ENCODE measurements around the gene CHRD.

DNA sequence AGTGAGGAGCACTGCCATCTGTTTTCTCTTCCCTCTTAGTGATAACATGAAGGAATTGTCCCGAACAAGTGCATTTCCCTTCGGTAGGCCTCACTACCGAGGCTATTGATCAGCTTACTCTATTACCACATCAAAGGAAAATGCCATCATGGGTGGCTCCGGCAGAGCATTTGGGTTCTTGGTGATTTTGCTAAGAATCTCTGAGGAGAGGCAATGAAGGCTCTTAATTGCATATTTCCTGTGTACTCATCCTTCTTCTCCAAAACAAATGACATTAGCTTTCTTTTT is 35.3 kb downstream of the CHRD start:
- TF ChIP-seq POLR2AphosphoS5 (IDR thresholded peaks at IDR 0.05; ENCODE audit: low read depth, low read length), result no peak
- TF ChIP-seq POLR2A (IDR thresholded peaks at IDR 0.05; ENCODE audit: low read depth, low read length), result no peak
- TF ChIP-seq TAF1 (IDR thresholded peaks at IDR 0.05; ENCODE audit: low read depth, low read length), result no peak
- TF ChIP-seq SPI1 (IDR thresholded peaks at IDR 0.05; ENCODE audit: low read depth, low read length), result no peak
- TF ChIP-seq PAX5 (IDR thresholded peaks at IDR 0.05; ENCODE audit: insufficient read depth, low read length, severe bottlenecking), result no peak
- no peak for TF ChIP-seq POU2F2 (IDR thresholded peaks at IDR 0.05; ENCODE audit: low read depth, low read length)
